GM19238 (cell line): ENCODE data around the gene MICB.
"Not testable (repeated sequence)": the region's sequence is repeated elsewhere in the genome, so short reads cannot be mapped to it uniquely, and the experiment has no call there.

Source experiments
- DNase-seq: peaks from one replicate; pipeline ENCODE4 v3.0.0; 2011; ENCODE audit warnings: low spot score; ENCODE audit not compliant: insufficient read length

The MICB gene

GRCh38 chr6:31538805-31539400 lies 41.0 kb downstream of the MICB start:
- no peak for DNase-seq

DNA sequence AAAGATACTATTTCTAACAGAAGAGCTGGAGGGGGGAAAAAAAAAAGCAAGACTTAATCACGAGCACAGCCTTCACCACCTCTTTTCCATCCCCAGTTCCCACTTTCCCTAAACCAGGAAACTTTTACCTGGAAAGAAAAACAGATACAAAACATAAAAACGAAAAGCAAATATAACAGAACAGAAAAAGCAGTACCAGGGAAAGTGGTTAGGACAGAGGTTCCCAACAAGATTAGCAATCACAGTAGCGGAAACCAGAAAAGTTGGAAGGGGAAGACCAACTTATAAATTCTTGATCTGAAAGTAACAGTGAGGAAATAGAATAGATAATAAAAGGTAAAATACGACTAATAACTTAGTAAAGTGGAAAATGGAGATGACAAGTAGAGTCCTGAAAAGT lies 42.7 kb downstream of the MICB start:
- DNase-seq: no peak

GRCh38 chr6:31541059-31541657 lies 43.2 kb downstream of the MICB start:
- no peak for DNase-seq

- DNase-seq: peak; percentile 89
Observed at GRCh38 chr6:31541658-31542521, 43.9 kb downstream of the MICB start, which contains the start of gene DDX39B. DDX39B (minus strand) TSS chr6:31542003; CDS start chr6:31540532, 1,471 bp downstream.

- DNase-seq: no peak
Observed at GRCh38 chr6:31543639-31544038, 45.7 kb downstream of the MICB start.

GRCh38 chr6:31544676-31545075 lies 46.7 kb downstream of the MICB start:
- DNase-seq: no peak

GRCh38 chr6:31545291-31545690 lies 47.3 kb downstream of the MICB start:
- no peak for DNase-seq

DNA sequence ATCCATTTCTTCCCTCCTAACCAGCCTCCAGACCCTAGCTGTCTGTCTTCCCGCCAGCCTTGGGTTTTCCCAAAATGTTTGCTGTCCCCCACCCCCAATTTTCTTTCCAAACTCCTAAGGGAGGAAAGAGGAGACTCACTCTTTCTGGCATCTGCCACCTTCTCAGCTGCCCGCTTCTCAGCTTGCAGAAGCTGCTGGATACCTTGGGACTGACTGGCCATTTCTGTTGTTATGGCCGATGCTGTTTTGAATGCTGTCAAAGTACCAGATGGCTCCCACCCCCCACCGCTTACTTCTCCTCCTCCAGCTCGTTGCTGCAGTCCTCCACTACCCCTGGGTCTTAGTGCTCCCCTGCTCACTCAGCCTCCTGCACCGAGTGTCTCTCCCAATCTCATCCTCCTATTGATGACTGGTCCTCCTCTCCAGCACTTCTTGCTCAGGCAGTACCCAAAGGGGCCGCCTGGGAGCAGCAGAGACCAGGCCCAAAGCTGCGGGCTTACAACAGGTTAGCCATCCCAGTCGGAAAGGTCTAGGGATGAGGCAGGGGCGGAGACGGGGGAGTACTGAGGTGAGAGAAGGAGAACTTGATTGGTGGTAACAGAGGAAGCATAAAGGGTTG lies 48.5 kb downstream of the MICB start, which contains the start of gene ATP6V1G2:
ATP6V1G2 (minus strand) TSS at position 270 of the 619 bp plus-strand sequence; CDS start at position 221, 49 bp downstream.
- no peak for DNase-seq

GRCh38 chr6:31546958-31547726 lies 49.2 kb downstream of the MICB start, which contains the start of gene NFKBIL1:
NFKBIL1 (plus strand) TSS chr6:31547608; CDS start chr6:31547695, 87 bp downstream.
- peak; percentile 71 for DNase-seq

- no peak for DNase-seq
Observed at GRCh38 chr6:31547727-31548543, 50.0 kb downstream of the MICB start.

- DNase-seq: no peak
Observed at GRCh38 chr6:31548544-31548873, 50.6 kb downstream of the MICB start.

- DNase-seq: not testable (repeated sequence)
Observed at GRCh38 chr6:31551371-31551770, 53.4 kb downstream of the MICB start.

DNA sequence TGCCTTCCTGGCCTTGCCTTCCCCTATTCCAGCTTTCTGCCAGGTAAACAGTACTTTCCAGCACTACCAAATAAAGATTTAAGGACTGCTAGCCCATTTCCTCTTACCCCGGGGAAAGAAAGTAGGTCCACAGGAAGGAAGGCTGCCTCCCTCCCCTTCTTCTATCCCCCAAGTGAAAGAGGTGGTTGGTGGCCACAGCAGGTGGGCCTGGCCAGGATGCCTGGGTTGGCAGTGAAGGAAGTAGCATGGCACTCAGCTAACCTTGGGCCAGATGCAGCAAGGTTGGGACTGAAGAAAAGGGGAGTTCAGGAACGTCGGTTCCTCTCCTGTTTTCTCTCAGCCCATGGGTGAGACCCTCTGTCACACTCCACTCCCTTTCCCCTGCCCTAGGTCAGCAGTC lies 58.4 kb downstream of the MICB start:
- no peak for DNase-seq

GRCh38 chr6:31557443-31558317 lies 59.7 kb downstream of the MICB start:
- no peak for DNase-seq

- DNase-seq: no peak
Observed at GRCh38 chr6:31558318-31558625, 60.3 kb downstream of the MICB start.

DNA sequence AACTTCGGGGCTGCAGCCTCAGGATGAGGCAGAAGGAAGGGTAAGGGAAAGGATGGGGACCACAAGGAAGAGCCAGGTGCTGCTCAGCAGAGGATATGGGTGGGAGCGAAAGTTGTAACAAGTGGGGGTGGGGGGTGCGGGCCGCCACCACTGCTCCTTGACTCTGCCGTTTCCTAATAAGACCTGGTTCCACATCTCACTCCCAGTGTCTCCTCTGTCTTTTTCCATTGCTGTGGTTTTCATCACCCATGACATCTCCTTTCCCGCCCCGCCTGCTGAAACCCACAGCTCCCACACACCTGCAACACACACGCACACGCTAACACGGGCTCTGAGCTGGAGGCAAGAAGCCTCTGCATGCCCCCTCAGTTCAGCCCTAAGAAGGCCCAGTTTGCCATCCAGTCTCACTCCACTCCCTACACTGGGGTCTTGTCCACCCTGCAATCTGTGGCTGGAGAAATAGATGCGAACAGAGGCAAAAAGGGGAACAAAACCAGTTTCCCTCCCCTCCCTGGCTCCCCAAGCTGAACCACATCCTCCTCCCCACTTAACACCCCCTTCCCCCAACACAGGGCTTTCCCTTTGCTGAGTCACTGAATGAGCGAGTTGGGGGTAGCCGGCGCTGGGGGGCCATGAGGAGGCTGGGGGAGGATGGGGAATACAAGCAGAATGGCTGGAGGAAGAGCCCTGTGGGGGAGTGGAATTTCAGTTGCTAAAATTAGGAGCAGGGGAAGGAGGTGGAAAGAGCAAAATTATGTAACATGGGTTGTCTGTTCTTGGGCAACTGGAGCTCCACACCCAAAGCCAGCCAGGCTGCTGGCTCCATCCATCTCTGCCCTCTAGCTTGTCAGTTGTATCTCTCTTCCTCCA lies 60.9 kb downstream of the MICB start:
- peak; percentile 58 for DNase-seq

DNA sequence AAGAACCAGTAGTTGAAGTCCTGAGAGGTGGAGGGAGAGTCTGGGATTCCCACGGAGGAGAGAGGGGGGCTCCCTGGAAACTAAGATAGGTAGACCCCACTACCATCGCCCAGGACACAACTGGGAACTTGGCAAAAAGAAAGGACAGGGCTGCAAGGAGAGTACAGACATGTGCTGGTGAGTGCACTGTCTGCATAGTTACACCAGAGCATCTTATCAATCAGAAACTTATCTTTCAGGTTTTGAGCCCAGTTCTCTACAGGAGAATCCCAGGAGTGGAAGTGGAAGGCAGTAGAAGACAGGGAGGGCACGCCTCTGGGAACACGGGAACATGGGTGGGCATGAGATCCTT lies 61.6 kb downstream of the MICB start:
- DNase-seq: no peak

DNA sequence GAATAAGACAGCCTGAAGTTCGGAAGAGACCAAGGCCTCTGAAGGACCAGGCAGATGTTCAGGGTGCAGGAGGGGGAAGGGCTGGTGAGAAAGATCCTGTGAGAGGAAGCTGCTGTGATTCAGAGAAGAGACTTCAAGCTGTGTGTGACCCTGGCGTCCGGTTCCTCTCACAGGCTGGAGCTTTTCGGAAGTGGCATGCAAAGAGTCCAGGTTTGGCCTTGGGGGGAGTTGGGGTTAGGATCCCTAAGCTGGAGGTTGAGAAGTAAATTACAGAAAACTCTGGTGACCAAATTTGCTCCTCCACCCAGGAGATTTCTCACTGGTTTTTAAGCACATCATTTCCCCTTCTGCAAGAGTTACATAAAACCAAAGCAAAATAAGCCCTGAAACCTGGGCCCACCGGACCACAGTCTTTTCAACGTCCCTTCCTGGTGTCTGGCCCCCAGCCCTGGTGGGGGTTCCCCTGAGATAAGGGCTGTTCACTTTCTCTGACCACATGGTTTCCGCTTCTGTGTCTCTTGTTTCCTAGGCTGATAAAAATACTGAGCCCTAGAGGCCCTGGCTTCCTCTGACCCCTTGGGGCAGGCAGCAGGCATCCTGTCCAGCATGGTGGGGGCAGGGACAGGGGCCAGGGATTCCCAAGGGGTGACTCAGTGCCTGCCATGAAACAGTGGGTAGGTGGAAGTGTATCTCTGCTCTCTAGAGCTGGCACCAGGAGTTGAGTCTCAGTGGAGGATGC lies 62.2 kb downstream of the MICB start:
- DNase-seq: peak; percentile 55
